SKM-1 treated with dmso at 0.1 percent for 144 hours (cell line): ENCODE data around the gene NF1.
A peak's percentile ranks its signal among the peaks of the same experiment; 100 is the strongest.
"Not testable (repeated sequence)": the region's sequence is repeated elsewhere in the genome, so short reads cannot be mapped to it uniquely, and the experiment has no call there.

Source experiments
- DNase-seq: peaks from one replicate; lab custom pipeline; 2025; ENCODE audit not compliant: unreplicated experiment; lab: John Stamatoyannopoulos, UW

NF1 gene

GRCh38 chr17:31085563-31085962, 9.2 kb upstream of the NF1 start:
- DNase-seq, result peak; percentile 30

- peak; percentile 53 for DNase-seq
Measured at GRCh38 chr17:31089471-31089870, 5.3 kb upstream of the NF1 start.

GRCh38 chr17:31090650-31091049, 4.1 kb upstream of the NF1 start:
- DNase-seq, result not testable (repeated sequence)

- DNase-seq, result no peak
Measured at GRCh38 chr17:31092475-31093064, 2.2 kb upstream of the NF1 start.

- no peak for DNase-seq
Measured at GRCh38 chr17:31093866-31094599, 744 bp upstream of the NF1 start.

GRCh38 chr17:31095236-31096105, 694 bp downstream of the NF1 start:
- DNase-seq, result peak; percentile 37

GRCh38 chr17:31096106-31096436, 1.3 kb downstream of the NF1 start:
- no peak for DNase-seq

GRCh38 chr17:31099016-31099415, 4.2 kb downstream of the NF1 start:
- DNase-seq, result no peak

GRCh38 chr17:31100840-31101459, 6.2 kb downstream of the NF1 start:
- no peak for DNase-seq

GRCh38 chr17:31101943-31102342, 7.2 kb downstream of the NF1 start:
- DNase-seq, result no peak

GRCh38 chr17:31105991-31106390, 11.2 kb downstream of the NF1 start:
- no peak for DNase-seq

GRCh38 chr17:31111183-31111582, 16.4 kb downstream of the NF1 start:
- no peak for DNase-seq

GRCh38 chr17:31112001-31112661, 17.4 kb downstream of the NF1 start:
- no peak for DNase-seq

- not testable (repeated sequence) for DNase-seq
Measured at GRCh38 chr17:31113368-31113767, 18.6 kb downstream of the NF1 start.

- DNase-seq, result no peak
Measured at GRCh38 chr17:31113939-31114338, 19.2 kb downstream of the NF1 start.

GRCh38 chr17:31114956-31115555, 20.3 kb downstream of the NF1 start:
- DNase-seq, result no peak

- DNase-seq, result no peak
Measured at GRCh38 chr17:31116167-31116566, 21.4 kb downstream of the NF1 start.

GRCh38 chr17:31122746-31123145, 28.0 kb downstream of the NF1 start:
- no peak for DNase-seq

GRCh38 chr17:31126318-31126717, 31.5 kb downstream of the NF1 start:
- no peak for DNase-seq

GRCh38 chr17:31128241-31128640, 33.5 kb downstream of the NF1 start:
- no peak for DNase-seq
